Measurements from ENCODE around the gene GASK1A.
A peak's percentile ranks its signal among the peaks of the same experiment; 100 is the strongest.

Gene GASK1A

DNA sequence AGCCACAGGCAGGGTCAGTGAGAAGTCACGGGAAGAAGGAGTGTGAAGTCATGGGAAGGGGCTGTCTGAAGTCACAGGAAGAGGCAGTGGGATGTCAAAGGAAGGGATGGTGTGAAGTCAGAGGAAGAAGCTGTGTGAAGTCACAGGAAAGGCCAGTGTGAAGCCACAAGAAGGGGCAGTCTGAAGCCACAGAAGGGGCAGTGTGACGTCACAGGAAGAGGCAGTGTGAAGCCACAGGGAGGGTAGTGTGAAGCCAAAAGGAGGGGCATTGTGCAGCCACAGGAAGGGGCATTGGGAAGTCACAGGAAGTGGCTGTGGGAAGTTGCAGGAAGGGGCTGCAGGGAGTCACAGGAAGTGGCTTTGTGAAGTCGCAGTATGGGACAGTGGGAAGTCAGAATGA is 35.1 kb downstream of the GASK1A start:
- Histone ChIP-seq H3K9ac (ENCODE audit: low read length) (no peak overlapping the region), H3K27me3 (replicated peaks; ENCODE audit: control insufficient read depth, insufficient read depth, low read length) (peaks cover 6% of the 10 kb centered on the region), H3K36me3 (ENCODE audit: control insufficient read depth, insufficient read depth, low read length, severe bottlenecking) (no peaks in the 10 kb centered on the region), H3K4me1 (ENCODE audit: control insufficient read depth, insufficient read depth, low read length) (peaks cover 14% of the 10 kb centered on the region), H3K4me3 (ENCODE audit: low read length) (no peak overlapping the region), H3K9me3 (ENCODE audit: control insufficient read depth, low read length) (no peaks in the 10 kb centered on the region)
- DNase-seq (ENCODE audit: low read depth), result no peak

DNA sequence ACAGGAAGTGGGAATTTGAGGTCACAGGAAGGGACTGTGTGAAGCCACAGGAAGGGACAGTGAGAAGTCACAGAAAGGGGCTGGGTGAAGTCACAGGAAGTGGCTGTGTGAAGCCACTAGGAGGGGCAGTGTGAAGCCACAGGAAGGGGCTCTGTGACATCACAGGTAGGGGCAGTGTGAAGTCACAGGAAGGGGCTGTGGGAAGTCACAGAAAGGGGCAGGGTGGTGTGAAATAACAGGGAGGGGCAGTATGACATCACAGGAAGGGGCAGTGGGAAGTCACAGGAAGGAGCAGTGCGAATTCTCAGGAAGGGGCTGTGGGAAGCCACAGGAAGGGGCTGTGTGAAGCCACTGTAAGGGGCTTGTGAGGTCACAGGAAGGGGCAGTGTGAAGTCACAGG is 35.8 kb downstream of the GASK1A start:
- Histone ChIP-seq H3K4me1 (ENCODE audit: control insufficient read depth, insufficient read depth, low read length) (peaks cover 21% of the 10 kb centered on the region), H3K9me3 (ENCODE audit: control insufficient read depth, low read length) (no peaks in the 10 kb centered on the region), H3K36me3 (ENCODE audit: control insufficient read depth, insufficient read depth, low read length, severe bottlenecking) (no peaks in the 10 kb centered on the region), H3K4me3 (ENCODE audit: low read length) (no peak overlapping the region), H3K27me3 (replicated peaks; ENCODE audit: control insufficient read depth, insufficient read depth, low read length) (peaks cover 2% of the 10 kb centered on the region), H3K9ac (ENCODE audit: low read length) (no peak overlapping the region)
- DNase-seq (ENCODE audit: low read depth), result no peak

DNA sequence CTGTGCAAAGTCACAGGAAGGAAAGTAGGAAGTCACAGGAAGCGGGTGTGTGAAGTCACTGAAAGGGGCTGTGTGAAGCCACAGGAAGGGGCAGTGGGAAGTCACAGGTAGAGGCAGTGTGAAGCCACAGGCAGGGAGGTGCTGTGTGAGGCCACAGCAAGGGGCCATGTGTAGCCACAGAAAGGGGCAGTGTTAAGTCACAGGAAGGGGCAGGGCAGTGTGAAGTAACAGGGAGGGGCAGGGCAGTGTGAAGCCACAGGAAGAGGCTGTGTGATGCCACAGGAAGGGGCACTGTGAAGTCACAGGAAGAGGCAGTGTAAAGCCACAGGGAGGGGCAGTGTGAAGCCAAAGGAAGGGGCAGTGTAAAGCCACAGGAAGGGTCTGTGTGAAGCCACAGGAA is 36.5 kb downstream of the GASK1A start:
- DNase-seq (ENCODE audit: low read depth), result no peak
- Histone ChIP-seq H3K4me3 (ENCODE audit: low read length) (no peak overlapping the region), H3K9ac (ENCODE audit: low read length) (no peak overlapping the region), H3K27me3 (replicated peaks; ENCODE audit: control insufficient read depth, insufficient read depth, low read length) (no peaks in the 10 kb centered on the region), H3K4me1 (ENCODE audit: control insufficient read depth, insufficient read depth, low read length) (peaks cover 22% of the 10 kb centered on the region), H3K9me3 (ENCODE audit: control insufficient read depth, low read length) (no peaks in the 10 kb centered on the region), H3K36me3 (ENCODE audit: control insufficient read depth, insufficient read depth, low read length, severe bottlenecking) (no peaks in the 10 kb centered on the region)

DNA sequence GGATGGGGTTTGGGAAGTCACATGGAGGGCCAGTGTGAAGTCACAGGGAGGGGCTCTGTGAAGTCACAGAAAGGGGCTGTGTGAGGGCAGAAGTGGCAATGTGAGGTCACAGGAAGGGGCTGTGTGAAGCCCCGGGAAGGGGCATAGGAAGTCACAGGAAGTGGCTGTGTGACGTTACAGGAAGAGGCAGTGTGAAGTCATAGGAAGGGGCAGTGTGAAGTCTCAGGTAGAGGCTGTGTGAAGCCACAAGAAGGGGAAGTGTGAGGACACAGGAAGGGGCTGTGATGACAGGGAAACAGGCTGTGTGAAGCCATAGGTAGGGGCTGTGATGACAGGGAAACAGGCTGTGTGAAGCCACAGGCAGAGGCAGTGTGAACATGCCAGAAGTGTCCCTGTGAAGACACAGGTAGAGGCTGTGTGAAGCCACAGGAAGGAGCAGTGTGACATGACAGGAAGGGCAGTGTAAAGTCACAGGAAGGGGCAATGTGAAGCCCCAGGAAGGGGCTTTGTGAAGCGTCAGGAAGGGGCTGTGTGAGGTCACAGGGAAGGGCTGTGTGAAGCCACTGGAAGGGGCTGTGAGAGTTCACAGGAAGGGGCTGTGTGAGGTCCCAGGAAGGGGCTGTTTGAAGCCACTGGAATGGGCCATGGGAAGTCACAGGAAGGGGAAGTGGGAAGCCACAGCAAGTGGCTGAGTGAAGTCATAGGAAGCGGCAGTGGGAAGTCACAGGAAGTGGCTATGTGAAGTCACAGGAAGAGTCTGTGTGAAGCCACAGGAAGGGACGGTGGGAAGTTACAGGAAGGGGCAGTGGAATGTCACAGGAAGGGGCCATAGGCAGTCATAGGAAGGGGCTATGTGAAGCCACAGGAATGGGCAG is 37.1 kb downstream of the GASK1A start:
- DNase-seq (ENCODE audit: low read depth), result no peak
- peaks cover 6% of the 10 kb centered on the region for H3K9me3 ChIP-seq (ENCODE audit: control insufficient read depth, low read length)

DNA sequence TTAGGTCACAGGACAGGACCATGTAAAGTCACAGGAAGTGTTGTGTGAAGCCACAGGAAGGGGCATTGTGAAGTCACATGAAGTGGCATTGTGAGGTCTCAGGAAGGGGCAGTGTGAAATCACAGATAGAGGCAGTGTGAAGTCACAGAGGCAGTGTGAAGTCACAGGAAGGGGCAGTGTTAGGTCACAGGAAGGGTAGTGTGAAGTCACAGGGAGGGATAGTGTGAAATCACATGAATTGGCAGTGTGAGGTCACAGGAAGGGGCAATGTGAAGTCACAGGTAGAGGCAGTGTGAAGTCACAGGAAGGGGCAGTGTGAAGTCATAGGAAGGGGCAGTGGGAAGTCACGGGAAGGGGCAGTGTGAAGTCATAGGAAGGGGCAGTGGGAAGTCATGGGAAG is 37.9 kb downstream of the GASK1A start:
- Histone ChIP-seq H3K36me3 (ENCODE audit: control insufficient read depth, insufficient read depth, low read length, severe bottlenecking) (no peaks in the 10 kb centered on the region), H3K27me3 (replicated peaks; ENCODE audit: control insufficient read depth, insufficient read depth, low read length) (no peaks in the 10 kb centered on the region), H3K9ac (ENCODE audit: low read length) (no peak overlapping the region), H3K4me3 (ENCODE audit: low read length) (no peak overlapping the region), H3K4me1 (ENCODE audit: control insufficient read depth, insufficient read depth, low read length) (peaks cover 22% of the 10 kb centered on the region), H3K9me3 (ENCODE audit: control insufficient read depth, low read length) (peaks cover 6% of the 10 kb centered on the region)
- DNase-seq (ENCODE audit: low read depth), result no peak

More for the DNA sequence above, 37.1 kb downstream of the GASK1A start:
- Histone ChIP-seq H3K4me3 (ENCODE audit: low read length) (no peak overlapping the region), H3K9ac (ENCODE audit: low read length) (no peak overlapping the region), H3K4me1 (ENCODE audit: control insufficient read depth, insufficient read depth, low read length) (peaks cover 22% of the 10 kb centered on the region), H3K27me3 (replicated peaks; ENCODE audit: control insufficient read depth, insufficient read depth, low read length) (no peaks in the 10 kb centered on the region), H3K36me3 (ENCODE audit: control insufficient read depth, insufficient read depth, low read length, severe bottlenecking) (no peaks in the 10 kb centered on the region)

DNA sequence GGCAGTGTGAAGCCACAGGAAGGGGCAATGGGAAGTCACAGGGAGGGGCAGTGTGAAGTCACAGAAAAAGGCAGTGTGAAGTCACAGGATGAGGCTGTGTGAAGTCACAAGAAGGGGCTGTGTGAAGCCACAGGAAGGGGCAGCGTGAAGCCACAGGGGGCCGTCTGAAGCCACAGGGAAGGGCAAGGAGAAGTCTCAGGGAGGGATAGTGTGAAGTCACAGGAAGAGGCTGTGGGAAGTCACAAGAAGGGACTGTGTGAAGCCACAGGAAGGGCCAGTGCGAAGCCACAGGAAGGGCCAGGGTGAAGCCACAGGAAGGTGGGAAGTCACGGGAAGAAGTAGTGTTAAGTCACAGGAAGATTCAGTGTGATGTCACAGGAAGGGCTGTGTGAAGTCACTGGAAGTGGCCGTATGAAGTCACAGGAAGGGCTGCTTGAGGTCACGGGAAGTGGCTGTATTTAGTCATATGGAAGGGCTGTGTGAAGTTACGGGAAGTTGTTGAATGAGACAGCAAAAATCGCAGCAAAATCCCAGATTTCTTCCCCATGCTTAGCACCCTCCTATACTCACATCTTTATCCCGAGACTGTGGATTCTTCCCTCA is 38.6 kb downstream of the GASK1A start:
- Histone ChIP-seq H3K4me1 (ENCODE audit: control insufficient read depth, insufficient read depth, low read length) (peaks cover 22% of the 10 kb centered on the region), H3K36me3 (ENCODE audit: control insufficient read depth, insufficient read depth, low read length, severe bottlenecking) (no peaks in the 10 kb centered on the region), H3K9me3 (ENCODE audit: control insufficient read depth, low read length) (peaks cover 6% of the 10 kb centered on the region), H3K4me3 (ENCODE audit: low read length) (no peak overlapping the region), H3K27me3 (replicated peaks; ENCODE audit: control insufficient read depth, insufficient read depth, low read length) (no peaks in the 10 kb centered on the region), H3K9ac (ENCODE audit: low read length) (no peak overlapping the region)
- no peak for DNase-seq (ENCODE audit: low read depth)

DNA sequence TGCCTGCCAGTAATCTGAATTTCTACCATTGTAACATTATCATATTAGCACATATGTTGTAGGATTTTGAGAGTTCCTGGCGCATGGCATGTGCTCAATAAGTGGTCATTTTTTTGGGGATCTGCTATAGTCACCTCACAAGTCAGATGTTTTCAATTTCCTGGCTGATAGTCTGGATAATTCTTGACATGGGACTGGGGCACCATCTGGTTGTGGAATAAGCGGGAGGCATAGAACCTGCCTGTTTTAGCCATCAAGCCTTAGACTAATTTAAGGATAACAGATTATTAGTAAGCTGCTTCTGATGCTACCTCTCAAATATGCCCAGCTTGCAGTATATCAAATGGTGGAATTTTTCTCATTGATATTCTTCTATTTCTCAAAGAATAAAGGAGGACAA is 39.1 kb downstream of the GASK1A start:
- H3K9ac ChIP-seq (ENCODE audit: low read length), result peak overlapping the region; percentile 79
- DNase-seq (ENCODE audit: low read depth), result no peak
- H3K36me3 ChIP-seq (ENCODE audit: control insufficient read depth, insufficient read depth, low read length, severe bottlenecking), result no peaks in the 10 kb centered on the region
- peaks cover 6% of the 10 kb centered on the region for H3K9me3 ChIP-seq (ENCODE audit: control insufficient read depth, low read length)
- no peaks in the 10 kb centered on the region for H3K27me3 ChIP-seq (replicated peaks; ENCODE audit: control insufficient read depth, insufficient read depth, low read length)
- H3K4me1 ChIP-seq (ENCODE audit: control insufficient read depth, insufficient read depth, low read length), result peaks cover 23% of the 10 kb centered on the region
- no peak overlapping the region for H3K4me3 ChIP-seq (ENCODE audit: low read length)

DNA sequence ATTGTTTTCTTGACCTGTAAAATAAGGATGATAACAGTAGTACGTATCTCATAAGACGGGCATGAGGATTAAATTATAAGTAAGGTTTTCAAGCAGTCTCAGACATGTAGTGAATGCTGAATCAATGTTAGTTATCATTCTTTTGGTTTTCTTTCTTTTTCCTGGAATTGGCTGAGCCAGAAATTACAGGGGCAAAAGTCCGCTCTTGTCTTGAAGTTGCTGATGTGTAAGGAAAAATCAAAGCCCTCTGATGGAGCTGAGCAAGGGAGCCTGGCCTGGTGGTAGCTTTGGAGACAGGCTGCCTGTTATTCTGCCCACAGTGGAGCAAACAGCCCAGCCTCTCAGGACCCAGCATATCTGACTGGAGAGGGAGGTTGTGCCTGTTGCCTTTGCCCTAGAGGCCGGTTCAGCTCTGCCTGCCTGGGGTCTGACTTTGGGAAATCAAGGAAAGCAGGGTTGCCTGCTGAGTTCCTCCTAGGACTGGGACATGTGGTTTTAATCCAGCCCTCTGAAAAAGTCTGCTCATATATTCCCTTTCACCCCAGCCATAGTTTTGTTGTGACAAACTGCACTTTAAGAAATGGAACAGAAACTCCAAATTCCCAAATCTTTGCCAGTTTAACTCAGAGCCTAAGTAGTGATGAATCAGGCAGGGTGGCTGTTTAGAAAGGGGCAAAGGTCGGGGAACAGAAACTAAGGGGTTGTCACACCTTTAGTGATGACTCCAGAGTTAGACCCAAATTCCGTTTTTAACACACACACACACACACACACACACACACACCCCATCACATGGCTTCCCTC is 40.1 kb downstream of the GASK1A start:
- Histone ChIP-seq H3K27me3 (replicated peaks; ENCODE audit: control insufficient read depth, insufficient read depth, low read length) (no peaks in the 10 kb centered on the region), H3K4me3 (ENCODE audit: low read length) (peak overlapping the region; percentile 4), H3K4me1 (ENCODE audit: control insufficient read depth, insufficient read depth, low read length) (peaks cover 31% of the 10 kb centered on the region), H3K36me3 (ENCODE audit: control insufficient read depth, insufficient read depth, low read length, severe bottlenecking) (no peaks in the 10 kb centered on the region), H3K9ac (ENCODE audit: low read length) (peak overlapping the region; percentile 79), H3K9me3 (ENCODE audit: control insufficient read depth, low read length) (peaks cover 6% of the 10 kb centered on the region)
- DNase-seq (ENCODE audit: low read depth), result peak; percentile 27

DNA sequence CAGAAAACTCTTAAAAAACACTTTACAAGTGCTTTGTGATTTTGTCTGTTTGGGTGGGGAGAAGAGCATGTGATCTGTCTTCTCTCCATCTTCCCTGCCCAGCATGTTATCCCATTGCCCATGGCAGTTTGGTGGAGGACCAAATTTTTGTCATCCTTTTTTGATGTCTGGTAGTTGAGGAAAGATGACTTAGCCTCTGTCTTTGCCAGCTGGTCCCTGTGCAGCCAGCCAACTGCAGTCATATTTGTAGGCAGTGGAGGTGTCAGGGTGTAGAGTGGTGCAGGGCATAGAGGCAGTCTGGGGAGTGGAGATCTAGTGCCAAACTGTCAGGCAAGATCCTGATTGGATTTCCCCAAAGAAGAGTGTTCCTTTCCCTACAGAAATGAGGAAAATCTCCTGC is 40.7 kb downstream of the GASK1A start:
- peaks cover 32% of the 10 kb centered on the region for H3K4me1 ChIP-seq (ENCODE audit: control insufficient read depth, insufficient read depth, low read length)
- no peaks in the 10 kb centered on the region for H3K36me3 ChIP-seq (ENCODE audit: control insufficient read depth, insufficient read depth, low read length, severe bottlenecking)
- peaks cover 6% of the 10 kb centered on the region for H3K9me3 ChIP-seq (ENCODE audit: control insufficient read depth, low read length)
- H3K27me3 ChIP-seq (replicated peaks; ENCODE audit: control insufficient read depth, insufficient read depth, low read length), result no peaks in the 10 kb centered on the region
- H3K4me3 ChIP-seq (ENCODE audit: low read length), result no peak overlapping the region
- DNase-seq (ENCODE audit: low read depth), result no peak
- H3K9ac ChIP-seq (ENCODE audit: low read length), result peak overlapping the region; percentile 79

DNA sequence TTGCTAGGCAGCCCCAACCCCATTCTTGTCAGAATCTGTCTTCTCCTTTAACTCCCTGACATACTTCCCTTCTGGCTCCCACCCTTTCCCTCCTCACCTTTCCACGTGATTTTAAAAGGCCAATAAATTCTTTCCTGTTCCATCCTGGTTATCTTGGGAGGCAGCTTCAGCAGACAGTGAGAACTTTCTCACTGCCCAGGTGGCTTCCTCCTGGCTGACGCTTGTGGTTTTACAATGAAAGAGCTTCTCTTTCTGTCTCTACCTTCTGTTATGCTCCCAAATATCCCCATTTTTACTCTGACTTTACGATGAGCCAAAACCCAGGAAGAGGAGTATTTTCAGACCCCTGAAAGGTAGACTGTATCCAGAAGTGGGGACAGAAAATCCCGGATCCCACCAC is 42.1 kb downstream of the GASK1A start:
- no peaks in the 10 kb centered on the region for H3K36me3 ChIP-seq (ENCODE audit: control insufficient read depth, insufficient read depth, low read length, severe bottlenecking)
- H3K9ac ChIP-seq (ENCODE audit: low read length), result no peak overlapping the region
- DNase-seq (ENCODE audit: low read depth), result no peak
- peaks cover 6% of the 10 kb centered on the region for H3K9me3 ChIP-seq (ENCODE audit: control insufficient read depth, low read length)
- no peak overlapping the region for H3K4me3 ChIP-seq (ENCODE audit: low read length)
- H3K27me3 ChIP-seq (replicated peaks; ENCODE audit: control insufficient read depth, insufficient read depth, low read length), result no peaks in the 10 kb centered on the region
- peaks cover 32% of the 10 kb centered on the region for H3K4me1 ChIP-seq (ENCODE audit: control insufficient read depth, insufficient read depth, low read length)

DNA sequence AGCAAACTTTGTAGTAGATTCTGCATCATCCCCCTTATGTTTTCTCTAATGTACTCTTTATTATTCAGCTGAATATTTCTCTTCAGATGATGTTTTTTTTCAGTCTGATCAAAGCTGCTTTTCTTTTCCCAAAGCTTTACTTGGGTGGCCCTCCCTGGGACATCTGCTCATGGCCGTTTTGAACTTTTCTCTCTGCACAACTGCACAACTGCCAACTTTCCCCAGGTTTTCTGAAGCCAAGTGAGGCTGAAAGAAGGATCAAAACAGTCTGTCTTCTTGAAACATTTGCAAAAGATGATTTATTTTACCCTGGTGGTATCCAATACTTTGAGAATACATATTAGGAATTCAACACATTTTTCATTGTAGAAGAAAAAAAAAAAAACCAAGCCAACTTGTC is 43.0 kb downstream of the GASK1A start:
- Histone ChIP-seq H3K4me1 (ENCODE audit: control insufficient read depth, insufficient read depth, low read length) (peaks cover 32% of the 10 kb centered on the region), H3K9me3 (ENCODE audit: control insufficient read depth, low read length) (peaks cover 6% of the 10 kb centered on the region), H3K36me3 (ENCODE audit: control insufficient read depth, insufficient read depth, low read length, severe bottlenecking) (no peaks in the 10 kb centered on the region), H3K4me3 (ENCODE audit: low read length) (no peak overlapping the region), H3K9ac (ENCODE audit: low read length) (no peak overlapping the region), H3K27me3 (replicated peaks; ENCODE audit: control insufficient read depth, insufficient read depth, low read length) (no peaks in the 10 kb centered on the region)
- no peak for DNase-seq (ENCODE audit: low read depth)
